Ishikawa (cell line): Measurements from ENCODE around the gene PLEKHA7.

Experiments used
- CEBPB ChIP-seq: IDR thresholded peaks from 2 replicates; pipeline ENCODE4 v1.6.1; 2012
- CREB1 ChIP-seq: IDR thresholded peaks from 2 replicates; pipeline ENCODE4 v1.6.1; 2012; ENCODE audit warnings: low read depth
- EGR1 ChIP-seq: IDR thresholded peaks from 2 replicates; pipeline ENCODE4 v1.6.1; 2012
- EP300 ChIP-seq: IDR thresholded peaks from 2 replicates; pipeline ENCODE4 v1.6.1; 2012; ENCODE audit warnings: borderline replicate concordance
- FOXM1 ChIP-seq: IDR thresholded peaks from 2 replicates; pipeline ENCODE4 v1.6.1; 2012; ENCODE audit warnings: low read depth, borderline replicate concordance
- NFIC ChIP-seq: IDR thresholded peaks from 2 replicates; pipeline ENCODE4 v1.6.1; 2012
- RAD21 ChIP-seq: IDR thresholded peaks from 2 replicates; pipeline ENCODE4 v1.6.1; 2012; ENCODE audit warnings: low read depth
- TAF1 ChIP-seq: IDR thresholded peaks from 2 replicates; pipeline ENCODE4 v1.6.1; 2012; ENCODE audit warnings: low read depth, mild to moderate bottlenecking
- TCF12 ChIP-seq: IDR thresholded peaks from 2 replicates; pipeline ENCODE4 v1.6.1; 2012; ENCODE audit warnings: low read depth
- TEAD4 ChIP-seq: IDR thresholded peaks from 2 replicates; pipeline ENCODE4 v1.6.1; 2012
- USF1 ChIP-seq: IDR thresholded peaks from 2 replicates; pipeline ENCODE4 v1.6.1; 2012
- YY1 ChIP-seq: IDR thresholded peaks from 2 replicates; pipeline ENCODE4 v1.6.1; 2012; ENCODE audit warnings: low read depth
- ZBTB7A ChIP-seq: IDR thresholded peaks from 2 replicates; pipeline ENCODE4 v1.6.1; 2012; ENCODE audit warnings: low read depth
- TF ChIP-seq, protein P1 (sequence below): IDR thresholded peaks from 2 replicates; pipeline ENCODE4 v1.6.1; 2012
- TF ChIP-seq, protein P2 (sequence below): IDR thresholded peaks from 2 replicates; pipeline ENCODE4 v1.6.1; 2012; ENCODE audit warnings: low read depth, mild to moderate bottlenecking

Gene PLEKHA7

DNA sequence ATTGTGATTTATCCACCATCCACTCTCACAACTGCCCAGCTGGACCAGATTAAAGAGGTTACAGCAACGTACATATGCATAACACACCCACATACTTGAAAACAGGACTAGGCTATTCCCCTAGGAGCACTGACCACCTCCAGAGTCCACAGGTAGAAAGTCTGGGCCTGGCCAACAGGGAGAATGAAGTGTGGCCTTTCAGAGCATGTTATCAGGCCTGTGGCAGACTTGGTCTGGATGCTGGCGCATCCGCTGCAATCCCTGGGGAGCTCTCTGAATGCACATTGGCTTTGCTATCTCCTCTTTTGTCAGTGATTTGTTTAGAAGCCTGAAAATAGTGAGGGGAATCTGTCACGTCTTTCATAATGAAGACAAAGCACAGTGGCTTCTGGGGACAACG, 189.1 kb downstream of the PLEKHA7 start:
- TF ChIP-seq FOXM1 = no peak
- TF ChIP-seq TEAD4 = no peak
- TF ChIP-seq YY1 = no peak
- TF ChIP-seq, protein P1, sequence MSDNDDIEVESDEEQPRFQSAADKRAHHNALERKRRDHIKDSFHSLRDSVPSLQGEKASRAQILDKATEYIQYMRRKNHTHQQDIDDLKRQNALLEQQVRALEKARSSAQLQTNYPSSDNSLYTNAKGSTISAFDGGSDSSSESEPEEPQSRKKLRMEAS = no peak
- no peak for TF ChIP-seq NFIC
- no peak for TF ChIP-seq CEBPB
- TF ChIP-seq, protein P2, sequence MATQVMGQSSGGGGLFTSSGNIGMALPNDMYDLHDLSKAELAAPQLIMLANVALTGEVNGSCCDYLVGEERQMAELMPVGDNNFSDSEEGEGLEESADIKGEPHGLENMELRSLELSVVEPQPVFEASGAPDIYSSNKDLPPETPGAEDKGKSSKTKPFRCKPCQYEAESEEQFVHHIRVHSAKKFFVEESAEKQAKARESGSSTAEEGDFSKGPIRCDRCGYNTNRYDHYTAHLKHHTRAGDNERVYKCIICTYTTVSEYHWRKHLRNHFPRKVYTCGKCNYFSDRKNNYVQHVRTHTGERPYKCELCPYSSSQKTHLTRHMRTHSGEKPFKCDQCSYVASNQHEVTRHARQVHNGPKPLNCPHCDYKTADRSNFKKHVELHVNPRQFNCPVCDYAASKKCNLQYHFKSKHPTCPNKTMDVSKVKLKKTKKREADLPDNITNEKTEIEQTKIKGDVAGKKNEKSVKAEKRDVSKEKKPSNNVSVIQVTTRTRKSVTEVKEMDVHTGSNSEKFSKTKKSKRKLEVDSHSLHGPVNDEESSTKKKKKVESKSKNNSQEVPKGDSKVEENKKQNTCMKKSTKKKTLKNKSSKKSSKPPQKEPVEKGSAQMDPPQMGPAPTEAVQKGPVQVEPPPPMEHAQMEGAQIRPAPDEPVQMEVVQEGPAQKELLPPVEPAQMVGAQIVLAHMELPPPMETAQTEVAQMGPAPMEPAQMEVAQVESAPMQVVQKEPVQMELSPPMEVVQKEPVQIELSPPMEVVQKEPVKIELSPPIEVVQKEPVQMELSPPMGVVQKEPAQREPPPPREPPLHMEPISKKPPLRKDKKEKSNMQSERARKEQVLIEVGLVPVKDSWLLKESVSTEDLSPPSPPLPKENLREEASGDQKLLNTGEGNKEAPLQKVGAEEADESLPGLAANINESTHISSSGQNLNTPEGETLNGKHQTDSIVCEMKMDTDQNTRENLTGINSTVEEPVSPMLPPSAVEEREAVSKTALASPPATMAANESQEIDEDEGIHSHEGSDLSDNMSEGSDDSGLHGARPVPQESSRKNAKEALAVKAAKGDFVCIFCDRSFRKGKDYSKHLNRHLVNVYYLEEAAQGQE = no peak
- no peak for TF ChIP-seq TAF1
- no peak for TF ChIP-seq CREB1
- TF ChIP-seq EP300 = no peak
- no peak for TF ChIP-seq RAD21

- TF ChIP-seq RAD21 (peak; percentile 88), TCF12 (0 out of 2 replicates have a peak, but pooled peaks have one; percentile 35), TAF1 (no peak), EP300 (no peak), YY1 (no peak), CEBPB (no peak), FOXM1 (no peak), USF1 (no peak), TEAD4 (peak; percentile 87), CREB1 (no peak), EGR1 (no peak)
- TF ChIP-seq, protein P2 = no peak
- TF ChIP-seq, protein P1 = no peak
These were observed 193.7 kb downstream of the PLEKHA7 start for GRCh38 chr11:16820324-16821092.

DNA sequence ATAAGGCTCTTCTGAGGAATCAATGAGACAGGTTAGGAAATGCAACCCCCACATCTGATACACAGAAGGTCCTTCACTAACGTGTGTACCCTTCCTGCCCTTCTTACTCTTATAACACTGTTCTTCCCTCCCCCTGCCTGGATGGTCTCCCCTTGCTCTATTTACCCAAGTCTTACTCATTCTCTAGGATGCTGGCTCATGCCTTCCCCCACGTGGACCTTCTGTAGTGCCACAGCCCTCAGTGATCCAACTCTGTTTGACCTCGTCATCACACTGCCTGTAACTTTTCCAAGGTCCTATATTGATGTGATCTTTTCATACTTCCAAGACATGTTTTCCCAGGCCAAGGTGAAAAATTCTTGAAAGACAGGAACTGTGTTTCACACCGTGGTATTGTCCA, 195.9 kb downstream of the PLEKHA7 start:
- no peak for TF ChIP-seq TCF12

GRCh38 chr11:16817351-16817750, 196.9 kb downstream of the PLEKHA7 start:
- TF ChIP-seq USF1 = no peak
- no peak for TF ChIP-seq TAF1
- TF ChIP-seq, protein P1 = no peak
- TF ChIP-seq ZBTB7A = no peak
- TF ChIP-seq, protein P2 = no peak
- no peak for TF ChIP-seq TEAD4
- no peak for TF ChIP-seq CREB1
- no peak for TF ChIP-seq RAD21
- TF ChIP-seq NFIC = no peak
- no peak for TF ChIP-seq CEBPB
- no peak for TF ChIP-seq EGR1
